Measurements from ENCODE around the gene CT55. TPM values are rescaled to one million over a fixed set of nuclear protein-coding genes. Genes with fewer than 3 reads are reported as not detected.

CT55 gene, protein sequence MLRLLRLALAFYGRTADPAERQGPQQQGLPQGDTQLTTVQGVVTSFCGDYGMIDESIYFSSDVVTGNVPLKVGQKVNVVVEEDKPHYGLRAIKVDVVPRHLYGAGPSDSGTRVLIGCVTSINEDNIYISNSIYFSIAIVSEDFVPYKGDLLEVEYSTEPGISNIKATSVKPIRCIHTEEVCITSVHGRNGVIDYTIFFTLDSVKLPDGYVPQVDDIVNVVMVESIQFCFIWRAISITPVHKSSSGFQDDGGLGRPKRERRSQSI
- total RNA-seq (2012; rRNA removed) = not detected in 2 replicates
- not detected in 2 replicates for polyA plus RNA-seq (2012; rRNA removed)
- not detected in 2 replicates for polyA plus RNA-seq (2012; cell fraction: cytosol; rRNA removed)
- not detected in 2 replicates for polyA plus RNA-seq (2012; cell fraction: nucleus; rRNA removed; ENCODE audit: low replicate concordance)
- Bru-seq, nascent RNA = percentile 6 among the genes with signal in this experiment
- BruChase-seq, experiment 1, labeled RNA remaining after a 6-hour chase = not detected
- not detected for BruChase-seq, experiment 2, labeled RNA remaining after a 2-hour chase
- long read RNA-seq = 0 reads

DNA sequence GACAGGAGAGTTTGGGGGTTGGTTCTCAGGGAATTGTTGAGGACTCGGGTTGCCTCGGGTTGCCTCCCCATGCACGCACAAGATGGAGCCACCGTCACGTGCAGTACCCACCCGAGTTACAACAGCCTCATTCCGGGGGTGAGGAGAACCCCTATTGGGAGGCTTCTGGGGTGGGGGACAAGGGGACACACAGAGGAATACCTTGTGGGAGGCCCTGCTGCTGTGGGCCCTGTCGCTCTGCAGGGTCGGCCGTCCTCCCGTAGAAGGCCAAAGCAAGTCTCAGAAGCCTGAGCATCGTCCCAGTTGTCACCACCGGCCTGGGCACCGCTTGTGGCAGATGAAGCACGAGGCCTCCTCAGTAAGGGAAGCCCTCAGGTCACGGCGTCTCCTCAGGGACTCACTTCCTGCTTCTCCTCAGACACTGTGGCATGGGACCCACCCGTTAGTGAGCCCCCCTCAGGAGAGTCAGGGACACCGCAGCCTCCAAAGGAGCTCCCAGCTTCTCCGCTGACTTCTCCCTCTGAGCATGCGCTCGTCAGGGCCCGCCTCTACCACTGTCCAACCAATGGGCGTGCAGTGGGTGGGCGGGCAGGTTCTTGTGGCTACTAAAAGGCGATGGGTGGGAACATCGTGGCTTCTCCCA lies at the start of gene CT55:
Gene CT55, minus strand, starts transcription at position 522 of the 643 bp plus-strand sequence. Its CDS starts 227 bp downstream, at position 295.
- POLR2A ChIA-PET (ENCODE audit: unreplicated experiment) = no interaction called here
- in situ Hi-C loops (cut with MboI; ENCODE audit: low sequenced_read_pairs) = no loop called here
- H2BK120ac ChIP-seq (ENCODE audit: low read depth, low read length) = no peak within 1 kb of the TSS
- no TSS peak for BruUV-seq (replicated peaks)
- no peak for DNase-seq
- H3K9ac ChIP-seq (ENCODE audit: low read depth, low read length) = no peak within 1 kb of the TSS
- no peak within 1 kb of the TSS for H2BK15ac ChIP-seq (ENCODE audit: low read depth, low read length)
- H3K14ac ChIP-seq (replicated peaks; ENCODE audit: low read depth, low read length) = no peak within 1 kb of the TSS
- no peaks in the 10 kb centered on the region for H3K79me1 ChIP-seq (ENCODE audit: low read depth in 1 of 2, low read length in 2 of 2)
- H2BK20ac ChIP-seq (ENCODE audit: low read depth, low read length) = no peak within 1 kb of the TSS
- H3K36me3 ChIP-seq (ENCODE audit: control insufficient read depth, insufficient read depth, low read length) = no peaks in the 10 kb centered on the region
- no peak within 1 kb of the TSS for H3K4me2 ChIP-seq (ENCODE audit: low read depth, low read length)
- H3K4me1 ChIP-seq (ENCODE audit: control insufficient read depth, insufficient read depth, low read length) = no peaks in the 10 kb centered on the region
- CTCF ChIA-PET = no interaction called here
- H2BK5ac ChIP-seq (ENCODE audit: low read depth, low read length, poor library complexity, severe bottlenecking) = no peak within 1 kb of the TSS
- no peak within 1 kb of the TSS for H2AK9ac ChIP-seq (replicated peaks; ENCODE audit: low read depth, low read length, poor library complexity)
- no peak within 1 kb of the TSS for H4K91ac ChIP-seq (ENCODE audit: insufficient read depth, low read depth, low read length)
- no peak within 1 kb of the TSS for H3K56ac ChIP-seq (ENCODE audit: extremely low read depth, insufficient read depth, low read length)
- WGBS, 2 experiments (ENCODE audit: extremely low coverage in 2 of 2, insufficient read length in 1 of 2) = 66% methylated on average over 10 of the region's 27 CpGs; no CpG with 5 or more reads in 1 of the 2 experiments
- no peaks in the 10 kb centered on the region; the same call in 1 of the 2 replicates for H3K27me3 ChIP-seq (ENCODE audit: control insufficient read depth, insufficient read depth, low read length)
- H3K23ac ChIP-seq (ENCODE audit: low read depth, low read length) = no peak within 1 kb of the TSS
- intact Hi-C loops (cut with micrococcal nuclease) = no loop called here
- no peak within 1 kb of the TSS for H3K4ac ChIP-seq (ENCODE audit: low read depth, low read length)
- dilution Hi-C loops (cut with HindIII; ENCODE audit: low sequenced_read_pairs, unreplicated experiment) = no loop called here
- H4K8ac ChIP-seq (ENCODE audit: low read depth in 2 of 2, low read length in 2 of 2) = no peak within 1 kb of the TSS
- H3K9me3 ChIP-seq (ENCODE audit: control insufficient read depth, insufficient read depth, low read length) = no peaks in the 10 kb centered on the region
- H3K18ac ChIP-seq (ENCODE audit: low read depth, low read length) = no peak within 1 kb of the TSS
- no peak for ATAC-seq (ENCODE audit: low read depth)
- no peak within 1 kb of the TSS for H2AFZ ChIP-seq (replicated peaks; ENCODE audit: low read length, poor library complexity)
- no peak within 1 kb of the TSS for H2AK5ac ChIP-seq (ENCODE audit: low read depth, low read length)
- no peak within 1 kb of the TSS for H3K4me3 ChIP-seq (ENCODE audit: insufficient read depth, low read depth, low read length)
- no peak within 1 kb of the TSS for H4K5ac ChIP-seq (ENCODE audit: low read depth, low read length)
- H3K9me1 ChIP-seq (ENCODE audit: insufficient read depth, low read length) = no peaks in the 10 kb centered on the region
- no peaks in the 10 kb centered on the region for H4K20me1 ChIP-seq (ENCODE audit: insufficient read depth, low read length)
- no peak within 1 kb of the TSS for H3K27ac ChIP-seq (ENCODE audit: insufficient read depth, low read length)
- TF ChIP-seq FOS (IDR thresholded peaks at IDR 0.05; ENCODE audit: low read depth, low read length) (no peak), MXI1 (IDR thresholded peaks at IDR 0.05; ENCODE audit: borderline replicate concordance, low read depth, low read length) (no peak), BHLHE40 (IDR thresholded peaks at IDR 0.05; ENCODE audit: low read depth, low read length) (no peak), MAZ (IDR thresholded peaks at IDR 0.05; ENCODE audit: borderline replicate concordance, low read depth, low read length) (no peak), RFX5 (IDR thresholded peaks at IDR 0.05; ENCODE audit: low read depth, low read length) (no peak), RAD21 (IDR thresholded peaks at IDR 0.05; ENCODE audit: low read length) (no peak), CHD1 (IDR thresholded peaks at IDR 0.05; ENCODE audit: low read depth, low read length) (no peak), POLR2A (IDR thresholded peaks at IDR 0.05; ENCODE audit: low read depth, low read length) (no peak), RCOR1 (IDR thresholded peaks at IDR 0.05; ENCODE audit: insufficient replicate concordance, low read length) (no peak), MAFK (IDR thresholded peaks at IDR 0.05; ENCODE audit: low read depth, low read length) (no peak)
- TF ChIP-seq, protein P1, sequence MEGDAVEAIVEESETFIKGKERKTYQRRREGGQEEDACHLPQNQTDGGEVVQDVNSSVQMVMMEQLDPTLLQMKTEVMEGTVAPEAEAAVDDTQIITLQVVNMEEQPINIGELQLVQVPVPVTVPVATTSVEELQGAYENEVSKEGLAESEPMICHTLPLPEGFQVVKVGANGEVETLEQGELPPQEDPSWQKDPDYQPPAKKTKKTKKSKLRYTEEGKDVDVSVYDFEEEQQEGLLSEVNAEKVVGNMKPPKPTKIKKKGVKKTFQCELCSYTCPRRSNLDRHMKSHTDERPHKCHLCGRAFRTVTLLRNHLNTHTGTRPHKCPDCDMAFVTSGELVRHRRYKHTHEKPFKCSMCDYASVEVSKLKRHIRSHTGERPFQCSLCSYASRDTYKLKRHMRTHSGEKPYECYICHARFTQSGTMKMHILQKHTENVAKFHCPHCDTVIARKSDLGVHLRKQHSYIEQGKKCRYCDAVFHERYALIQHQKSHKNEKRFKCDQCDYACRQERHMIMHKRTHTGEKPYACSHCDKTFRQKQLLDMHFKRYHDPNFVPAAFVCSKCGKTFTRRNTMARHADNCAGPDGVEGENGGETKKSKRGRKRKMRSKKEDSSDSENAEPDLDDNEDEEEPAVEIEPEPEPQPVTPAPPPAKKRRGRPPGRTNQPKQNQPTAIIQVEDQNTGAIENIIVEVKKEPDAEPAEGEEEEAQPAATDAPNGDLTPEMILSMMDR (conservative IDR thresholded peaks at IDR 0.05; ENCODE audit: low read depth, low read length) = no peak
- TF ChIP-seq, protein P2, sequence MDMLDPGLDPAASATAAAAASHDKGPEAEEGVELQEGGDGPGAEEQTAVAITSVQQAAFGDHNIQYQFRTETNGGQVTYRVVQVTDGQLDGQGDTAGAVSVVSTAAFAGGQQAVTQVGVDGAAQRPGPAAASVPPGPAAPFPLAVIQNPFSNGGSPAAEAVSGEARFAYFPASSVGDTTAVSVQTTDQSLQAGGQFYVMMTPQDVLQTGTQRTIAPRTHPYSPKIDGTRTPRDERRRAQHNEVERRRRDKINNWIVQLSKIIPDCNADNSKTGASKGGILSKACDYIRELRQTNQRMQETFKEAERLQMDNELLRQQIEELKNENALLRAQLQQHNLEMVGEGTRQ (IDR thresholded peaks at IDR 0.05; ENCODE audit: low read depth, low read length) = no peak
- TF ChIP-seq, protein P3, sequence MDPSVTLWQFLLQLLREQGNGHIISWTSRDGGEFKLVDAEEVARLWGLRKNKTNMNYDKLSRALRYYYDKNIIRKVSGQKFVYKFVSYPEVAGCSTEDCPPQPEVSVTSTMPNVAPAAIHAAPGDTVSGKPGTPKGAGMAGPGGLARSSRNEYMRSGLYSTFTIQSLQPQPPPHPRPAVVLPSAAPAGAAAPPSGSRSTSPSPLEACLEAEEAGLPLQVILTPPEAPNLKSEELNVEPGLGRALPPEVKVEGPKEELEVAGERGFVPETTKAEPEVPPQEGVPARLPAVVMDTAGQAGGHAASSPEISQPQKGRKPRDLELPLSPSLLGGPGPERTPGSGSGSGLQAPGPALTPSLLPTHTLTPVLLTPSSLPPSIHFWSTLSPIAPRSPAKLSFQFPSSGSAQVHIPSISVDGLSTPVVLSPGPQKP (IDR thresholded peaks at IDR 0.05; ENCODE audit: borderline replicate concordance, low read depth, low read length) = no peak

All from IMR-90 (cell line).